GM21529 (cell line): ENCODE measurements around the gene DEAF1.
"Not testable (repeated sequence)": the region's sequence is repeated elsewhere in the genome, so short reads cannot be mapped to it uniquely, and the experiment has no call there.

Source experiments
- ATAC-seq: cut with Tn5 transposase; IDR thresholded peaks from one replicate; pipeline ENCODE4 v1.9.1; 2021; ENCODE audit not compliant: unreplicated experiment

DEAF1 gene

GRCh38 chr11:647672-648158 lies 47.3 kb downstream of the DEAF1 start:
- ATAC-seq: not testable (repeated sequence)

- no peak for ATAC-seq
These were observed 48.8 kb downstream of the DEAF1 start for GRCh38 chr11:646214-646613.

- peak; percentile 63 for ATAC-seq
These were observed 49.5 kb downstream of the DEAF1 start for GRCh38 chr11:645536-645935.

GRCh38 chr11:643849-644738 lies 50.9 kb downstream of the DEAF1 start:
- no peak for ATAC-seq

GRCh38 chr11:643366-643765 lies 51.7 kb downstream of the DEAF1 start:
- no peak for ATAC-seq

GRCh38 chr11:641806-642370 lies 53.1 kb downstream of the DEAF1 start:
- no peak for ATAC-seq

GRCh38 chr11:640021-640706 lies 54.9 kb downstream of the DEAF1 start:
- no peak for ATAC-seq

GRCh38 chr11:639332-639955 lies 55.6 kb downstream of the DEAF1 start:
- ATAC-seq: no peak

- no peak for ATAC-seq
These were observed 56.2 kb downstream of the DEAF1 start for GRCh38 chr11:638631-639331.

- ATAC-seq: no peak
These were observed 57.2 kb downstream of the DEAF1 start for GRCh38 chr11:637593-638521.

- ATAC-seq: no peak
These were observed 57.8 kb downstream of the DEAF1 start for GRCh38 chr11:637333-637592.

GRCh38 chr11:636511-637332 lies 58.3 kb downstream of the DEAF1 start, which contains the start of gene DRD4:
Gene DRD4, plus strand, starts transcription at chr11:637269. Its CDS starts 36 bp downstream, at chr11:637305.
- no peak for ATAC-seq

- ATAC-seq: no peak
These were observed 59.0 kb downstream of the DEAF1 start for GRCh38 chr11:635945-636510.

- no peak for ATAC-seq
These were observed 64.2 kb downstream of the DEAF1 start for GRCh38 chr11:630871-631270.

GRCh38 chr11:629237-629583 lies 65.8 kb downstream of the DEAF1 start:
- ATAC-seq: peak; percentile 51

- no peak for ATAC-seq
These were observed 67.0 kb downstream of the DEAF1 start for GRCh38 chr11:628056-628455.

GRCh38 chr11:627308-627576 lies 67.8 kb downstream of the DEAF1 start:
- ATAC-seq: no peak

- no peak for ATAC-seq
These were observed 68.3 kb downstream of the DEAF1 start, which contains the start of gene SCT for GRCh38 chr11:626475-627307. Gene SCT, minus strand, starts transcription at chr11:627181. Its CDS starts 38 bp downstream, at chr11:627143.
